Smooth muscle cell (in vitro differentiated cells): ENCODE data around the gene SLC34A1. TPM values are rescaled to one million over a fixed set of nuclear protein-coding genes. Genes with fewer than 3 reads are reported as not detected.

Experiments used
- DNase-seq: peaks from one replicate; lab custom pipeline; 2025; ENCODE audit not compliant: unreplicated experiment; lab: John Stamatoyannopoulos, UW
- H2AFZ ChIP-seq: fragments of 200-600 bp; sonication (generic); 2 replicates; pipeline ENCODE4 v1.6.0; 2016; ENCODE audit warnings: antibody characterized with exemption, low read depth, mild to moderate bottlenecking
- H3F3A ChIP-seq: fragments of 200-600 bp; sonication (generic); 2 replicates; pipeline ENCODE4 v1.6.0; 2017; ENCODE audit warnings: antibody characterized with exemption, low read depth
- H3K27ac ChIP-seq: fragments of 200-600 bp; sonication (generic); 2 replicates; pipeline ENCODE4 v1.5.1; 2016; ENCODE audit warnings: low read depth, mild to moderate bottlenecking
- H3K27me3 ChIP-seq: fragments of 200-600 bp; sonication (generic); 2 replicates; pipeline ENCODE4 v1.6.1; 2016; ENCODE audit warnings: low read depth, mild to moderate bottlenecking
- H3K36me3 ChIP-seq: fragments of 200-600 bp; sonication (generic); 2 replicates; pipeline ENCODE4 v1.5.1; 2016; ENCODE audit warnings: low read depth
- H3K4me1 ChIP-seq: fragments of 200-600 bp; sonication (generic); 2 replicates; pipeline ENCODE4 v1.5.1; 2016; ENCODE audit warnings: low read depth
- H3K4me2 ChIP-seq: fragments of 200-600 bp; sonication (generic); 2 replicates; pipeline ENCODE4 v1.6.0; 2016; ENCODE audit warnings: mild to moderate bottlenecking
- H3K4me3 ChIP-seq: fragments of 200-600 bp; sonication (generic); 2 replicates; pipeline ENCODE4 v1.5.1; 2016; ENCODE audit warnings: mild to moderate bottlenecking
- H3K79me2 ChIP-seq: fragments of 200-600 bp; sonication (generic); 2 replicates; pipeline ENCODE4 v1.6.0; 2016; ENCODE audit warnings: low read depth, mild to moderate bottlenecking
- H3K9ac ChIP-seq: fragments of 200-600 bp; sonication (generic); 2 replicates; pipeline ENCODE4 v1.6.0; 2016; ENCODE audit warnings: low read depth
- H3K9me3 ChIP-seq: fragments of 200-600 bp; sonication (generic); replicated peaks from 2 replicates; pipeline ENCODE4 v1.5.1; 2016; ENCODE audit warnings: low read depth
- H4K20me1 ChIP-seq: fragments of 200-600 bp; sonication (generic); 2 replicates; pipeline ENCODE4 v1.6.0; 2016; ENCODE audit warnings: low read depth
- WGBS: methylation state at CpG from one replicate; pipeline ENCODE4 v1.1.7; 2016; ENCODE audit warnings: low lambda C conversion rate; 5-methylcytosine and 5-hydroxymethylcytosine counted together
- polyA plus RNA-seq: library from polyadenylated mRNA; unstranded; fragments of >200 nt; fragmentation: Nextera tagmentation; extraction: Ambion mirVana; gene quantifications from 2 replicates; pipeline ENCODE4 v1.2.1, GENCODE V29; 2016
- total RNA-seq: library from RNA; depleted of rRNA; stranded (reverse); fragments of >200 nt; gene quantifications from 2 replicates; pipeline ENCODE4 v1.2.3, GENCODE V29; 2014
- TF ChIP-seq, protein P1 (sequence below): fragments of 200-600 bp; sonication (generic); IDR thresholded peaks from 2 replicates; pipeline ENCODE4 v1.5.1; 2017; ENCODE audit warnings: borderline replicate concordance, mild to moderate bottlenecking, antibody characterized with exemption; ENCODE audit not compliant: insufficient read depth, poor library complexity, severe bottlenecking

Gene SLC34A1
- total and polyA plus RNA-seq, 2 experiments from 2014 or later: not detected

DNA sequence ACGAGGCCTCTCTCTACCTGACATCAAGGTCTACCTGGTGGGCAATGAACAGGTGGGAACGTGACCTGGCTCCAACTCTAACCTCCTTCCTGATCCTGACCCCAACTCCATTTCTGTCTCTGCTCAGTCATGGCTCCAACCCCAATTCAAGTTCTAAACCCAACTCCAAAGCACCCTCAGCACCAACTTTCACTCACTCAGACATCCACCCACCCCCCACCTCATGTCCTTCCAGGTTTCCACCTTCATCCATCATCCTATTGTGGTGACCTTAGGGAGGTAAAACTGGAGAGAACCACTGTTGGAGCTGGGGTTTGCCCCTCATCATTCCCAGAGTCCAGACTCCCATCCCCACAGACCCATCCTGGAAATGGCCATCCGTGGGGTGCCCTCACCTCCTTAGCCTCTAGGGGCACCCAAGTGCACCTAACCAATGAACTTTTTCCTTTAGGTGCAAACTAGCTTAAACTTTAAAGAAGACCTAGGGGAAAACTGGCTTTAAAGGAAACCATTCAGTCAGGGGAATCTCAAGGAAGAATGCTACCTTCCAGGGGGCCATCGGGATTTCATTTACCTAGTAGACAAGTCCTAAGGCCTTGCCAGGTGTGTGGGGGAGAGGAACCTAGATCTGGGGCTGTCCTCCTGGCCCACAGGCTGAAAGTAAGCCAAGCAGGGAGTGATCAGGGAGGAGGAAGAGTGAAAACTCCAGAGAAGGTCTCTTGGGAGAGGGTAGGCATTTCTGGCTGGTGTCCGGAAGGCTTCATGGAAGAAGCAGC is 15.2 kb upstream of the SLC34A1 start:
- no peak overlapping the region for H3K4me3 ChIP-seq
- H3K27me3 ChIP-seq: no peaks in the 10 kb centered on the region
- no peaks in the 10 kb centered on the region for H3K9me3 ChIP-seq
- H3F3A ChIP-seq: peaks cover 7% of the 10 kb centered on the region
- no peaks in the 10 kb centered on the region for H3K36me3 ChIP-seq
- H3K4me1 ChIP-seq: peaks cover 14% of the 10 kb centered on the region
- H3K4me2 ChIP-seq: no peak overlapping the region
- H3K79me2 ChIP-seq: no peaks in the 10 kb centered on the region
- no peak overlapping the region for H2AFZ ChIP-seq
- no peaks in the 10 kb centered on the region for H4K20me1 ChIP-seq
- H3K27ac ChIP-seq: no peak overlapping the region
- TF ChIP-seq, protein P1, sequence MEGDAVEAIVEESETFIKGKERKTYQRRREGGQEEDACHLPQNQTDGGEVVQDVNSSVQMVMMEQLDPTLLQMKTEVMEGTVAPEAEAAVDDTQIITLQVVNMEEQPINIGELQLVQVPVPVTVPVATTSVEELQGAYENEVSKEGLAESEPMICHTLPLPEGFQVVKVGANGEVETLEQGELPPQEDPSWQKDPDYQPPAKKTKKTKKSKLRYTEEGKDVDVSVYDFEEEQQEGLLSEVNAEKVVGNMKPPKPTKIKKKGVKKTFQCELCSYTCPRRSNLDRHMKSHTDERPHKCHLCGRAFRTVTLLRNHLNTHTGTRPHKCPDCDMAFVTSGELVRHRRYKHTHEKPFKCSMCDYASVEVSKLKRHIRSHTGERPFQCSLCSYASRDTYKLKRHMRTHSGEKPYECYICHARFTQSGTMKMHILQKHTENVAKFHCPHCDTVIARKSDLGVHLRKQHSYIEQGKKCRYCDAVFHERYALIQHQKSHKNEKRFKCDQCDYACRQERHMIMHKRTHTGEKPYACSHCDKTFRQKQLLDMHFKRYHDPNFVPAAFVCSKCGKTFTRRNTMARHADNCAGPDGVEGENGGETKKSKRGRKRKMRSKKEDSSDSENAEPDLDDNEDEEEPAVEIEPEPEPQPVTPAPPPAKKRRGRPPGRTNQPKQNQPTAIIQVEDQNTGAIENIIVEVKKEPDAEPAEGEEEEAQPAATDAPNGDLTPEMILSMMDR: peak; percentile 58
- DNase-seq: no peak
- H3K9ac ChIP-seq: no peak overlapping the region
- WGBS: 72% methylated on average over 5 of the region's 5 CpGs

GRCh38 chr5:177369645-177370440 is 14.4 kb upstream of the SLC34A1 start:
- H3K27ac ChIP-seq: no peak overlapping the region
- TF ChIP-seq, protein P1: no peak
- H3K4me2 ChIP-seq: no peak overlapping the region

GRCh38 chr5:177370488-177371119 is 13.6 kb upstream of the SLC34A1 start:
- H3K9me3 ChIP-seq: no peaks in the 10 kb centered on the region
- no peaks in the 10 kb centered on the region for H4K20me1 ChIP-seq
- peak overlapping the region; percentile 60 for H3K4me3 ChIP-seq
- no peak overlapping the region for H2AFZ ChIP-seq
- no peaks in the 10 kb centered on the region for H3K27me3 ChIP-seq
- H3K4me2 ChIP-seq: peak overlapping the region; percentile 93
- H3K27ac ChIP-seq: no peak overlapping the region
- TF ChIP-seq, protein P1: peak; percentile 51
- H3K9ac ChIP-seq: no peak overlapping the region
- no peaks in the 10 kb centered on the region for H3K79me2 ChIP-seq
- H3K4me1 ChIP-seq: peaks cover 14% of the 10 kb centered on the region
- no peaks in the 10 kb centered on the region for H3K36me3 ChIP-seq
- H3F3A ChIP-seq: peaks cover 7% of the 10 kb centered on the region
- peak; percentile 55 for DNase-seq
- WGBS: 12% methylated on average over 30 of the region's 42 CpGs

More at GRCh38 chr5:177369645-177370440, 14.4 kb upstream of the SLC34A1 start:
- Histone ChIP-seq H3K27me3 (no peaks in the 10 kb centered on the region), H3K9ac (no peak overlapping the region), H3F3A (peaks cover 7% of the 10 kb centered on the region), H3K4me1 (peaks cover 14% of the 10 kb centered on the region), H3K79me2 (no peaks in the 10 kb centered on the region), H3K4me3 (no peak overlapping the region), H3K9me3 (no peaks in the 10 kb centered on the region), H3K36me3 (no peaks in the 10 kb centered on the region), H2AFZ (no peak overlapping the region), H4K20me1 (no peaks in the 10 kb centered on the region)
- no peak for DNase-seq
- WGBS: 97% methylated on average over 11 of the region's 11 CpGs
